Naive thymus-derived CD8-positive, alpha-beta T cell (primary cell): Measurements from ENCODE around the gene NPAS3. TPM values are rescaled to one million over a fixed set of nuclear protein-coding genes. Genes with fewer than 3 reads are reported as not detected.

Source experiments
- ATAC-seq, 2 donors: fragments of 150-1000 bp; cut with Tn5 transposase in 1 of 2; sonication (Bioruptor Pico), chemical (Tn5 transposase) in 1 of 2; 1 replicate in 1 of 2; 2 replicates in 1 of 2; pipeline ENCODE4 v1.10.0; 2021; ENCODE audit warnings: mild to moderate bottlenecking in 2 of 2, moderate library complexity in 2 of 2
- POLR2A ChIA-PET: fragments of 350-600 bp; sonication (Branson Sonifier 250); formaldehyde crosslinking; loops from one replicate; lab custom pipeline; 2021; ENCODE audit warnings: antibody characterized with exemption; lab: Charles Lee
- DNase-seq, 10 donors: peaks; one replicate each; pipeline versions ENCODE4 v3.0.0 to v3.0.0-alpha.2; 2020 to 2022
- H3K27ac Mint-ChIP-seq, 10 donors: one replicate each; pipeline ENCODE4 v1.8.0; 2020 to 2022; ENCODE audit warnings: mild to moderate bottlenecking in 10 of 10, mixed read lengths in 10 of 10, moderate library complexity in 4 of 10, inconsistent platforms in 1 of 10
- H3K27me3 Mint-ChIP-seq, 5 donors: one replicate each; pipeline ENCODE4 v1.8.0; 2021 to 2022; ENCODE audit warnings: mixed read lengths in 5 of 5
- H3K36me3 Mint-ChIP-seq, 3 donors: one replicate each; pipeline ENCODE4 v1.8.0; 2020 to 2022; ENCODE audit warnings: mixed read lengths in 3 of 3, mild to moderate bottlenecking in 2 of 3, inconsistent platforms in 1 of 3
- H3K4me1 Mint-ChIP-seq, 4 donors: one replicate each; pipeline ENCODE4 v1.8.0; 2021 to 2022; ENCODE audit warnings: mixed read lengths in 4 of 4
- H3K4me3 Mint-ChIP-seq, 10 donors: one replicate each; pipeline ENCODE4 v1.8.0; 2020 to 2022; ENCODE audit warnings: mild to moderate bottlenecking in 10 of 10, mixed read lengths in 10 of 10, moderate library complexity in 6 of 10, inconsistent platforms in 1 of 10
- H3K9me3 Mint-ChIP-seq, 9 donors: one replicate each; pipeline ENCODE4 v1.8.0; 2020 to 2022; ENCODE audit warnings: mixed read lengths in 9 of 9, mild to moderate bottlenecking in 3 of 9, inconsistent platforms in 1 of 9, moderate library complexity in 1 of 9
- polyA plus RNA-seq, 3 donors: library from polyadenylated mRNA; unstranded; fragments of 300-500 nt; fragmentation: Illumina TruSeq; gene quantifications; one replicate each; pipeline ENCODE4 v1.2.3, GENCODE V29; 2021
- total RNA-seq, 8 experiments: library from RNA in 2 of 8; stranded (reverse) in 2 of 8; gene quantifications; one replicate each; pipeline ENCODE4 v1.2.3 and lab custom pipeline; 2021 to 2026

NPAS3 gene
- total and polyA plus RNA-seq, 5 experiments from 2014 or later, result not detected

- no peak overlapping the region for H3K27ac Mint-ChIP-seq
- H3K36me3 Mint-ChIP-seq, result no peaks in the 10 kb centered on the region
- peaks cover 0 to 19% (median 7%) of the 10 kb centered on the region in 5 donors for H3K27me3 Mint-ChIP-seq
- POLR2A ChIA-PET, result no interaction called here
- H3K9me3 Mint-ChIP-seq, result peaks cover 0 to 27% (median 0%) of the 10 kb centered on the region in 9 donors
- ATAC-seq, result no peak
- no peak overlapping the region for H3K4me3 Mint-ChIP-seq
- no peak for DNase-seq
- no peaks in the 10 kb centered on the region for H3K4me1 Mint-ChIP-seq
These were observed 776.0 kb downstream of the NPAS3 start for GRCh38 chr14:33714527-33715226.

- H3K36me3 Mint-ChIP-seq, result no peaks in the 10 kb centered on the region
- DNase-seq (no peak), ATAC-seq (no peak)
- H3K4me3 Mint-ChIP-seq, result no peak overlapping the region
- H3K9me3 Mint-ChIP-seq, result peaks cover 0 to 27% (median 0%) of the 10 kb centered on the region in 9 donors
- H3K27ac Mint-ChIP-seq, result no peak overlapping the region
- no peaks in the 10 kb centered on the region for H3K4me1 Mint-ChIP-seq
- peaks cover 0 to 19% (median 7%) of the 10 kb centered on the region in 5 donors for H3K27me3 Mint-ChIP-seq
- POLR2A ChIA-PET, result no interaction called here
These were observed 776.5 kb downstream of the NPAS3 start for GRCh38 chr14:33715227-33715528.

- Mint-ChIP-seq H3K36me3 (no peaks in the 10 kb centered on the region), H3K27ac (no peak overlapping the region), H3K4me3 (no peak overlapping the region), H3K27me3 (peaks cover 0 to 22% (median 8%) of the 10 kb centered on the region in 5 donors), H3K9me3 (peaks cover 0 to 27% (median 0%) of the 10 kb centered on the region in 9 donors), H3K4me1 (no peaks in the 10 kb centered on the region)
- POLR2A ChIA-PET, result no interaction called here
- no peak for ATAC-seq
- DNase-seq, result no peak
These were observed 778.2 kb downstream of the NPAS3 start for GRCh38 chr14:33716921-33717320.

- POLR2A ChIA-PET, result no interaction called here
- H3K27me3 Mint-ChIP-seq, result peaks cover 0 to 22% (median 8%) of the 10 kb centered on the region in 5 donors
- no peaks in the 10 kb centered on the region for H3K36me3 Mint-ChIP-seq
- no peak overlapping the region for H3K4me3 Mint-ChIP-seq
- H3K9me3 Mint-ChIP-seq, result peaks cover 0 to 27% (median 0%) of the 10 kb centered on the region in 9 donors
- DNase-seq (no peak), ATAC-seq (no peak)
- H3K27ac Mint-ChIP-seq, result no peak overlapping the region
- H3K4me1 Mint-ChIP-seq, result no peaks in the 10 kb centered on the region
These were observed 779.2 kb downstream of the NPAS3 start for GRCh38 chr14:33717866-33718265.

GRCh38 chr14:33720284-33720787 is 781.7 kb downstream of the NPAS3 start:
- H3K27ac Mint-ChIP-seq, result no peak overlapping the region
- H3K9me3 Mint-ChIP-seq, result peaks cover 0 to 15% (median 0%) of the 10 kb centered on the region in 9 donors
- POLR2A ChIA-PET, result no interaction called here
- DNase-seq, result no peak
- no peak overlapping the region for H3K4me3 Mint-ChIP-seq
- peaks cover 0 to 22% (median 6%) of the 10 kb centered on the region in 5 donors for H3K27me3 Mint-ChIP-seq
- no peaks in the 10 kb centered on the region for H3K4me1 Mint-ChIP-seq
- no peaks in the 10 kb centered on the region for H3K36me3 Mint-ChIP-seq
- ATAC-seq, result no peak

- peaks cover 0 to 4% (median 0%) of the 10 kb centered on the region in 5 donors for H3K27me3 Mint-ChIP-seq
- H3K4me3 Mint-ChIP-seq, result no peak overlapping the region
- H3K4me1 Mint-ChIP-seq, result no peaks in the 10 kb centered on the region
- H3K9me3 Mint-ChIP-seq, result peaks cover 0 to 1% (median 0%) of the 10 kb centered on the region in 9 donors
- ATAC-seq (no peak), DNase-seq (no peak)
- H3K27ac Mint-ChIP-seq, result no peak overlapping the region
- POLR2A ChIA-PET, result no interaction called here
- H3K36me3 Mint-ChIP-seq, result no peaks in the 10 kb centered on the region
These were observed 788.0 kb downstream of the NPAS3 start for GRCh38 chr14:33726685-33727084.

- POLR2A ChIA-PET, result no interaction called here
- no peak for DNase-seq
- Mint-ChIP-seq H3K4me3 (no peak overlapping the region), H3K27me3 (peaks cover 0 to 4% (median 1%) of the 10 kb centered on the region in 5 donors), H3K4me1 (no peaks in the 10 kb centered on the region), H3K27ac (no peak overlapping the region), H3K36me3 (no peaks in the 10 kb centered on the region), H3K9me3 (peaks cover 0 to 1% (median 0%) of the 10 kb centered on the region in 9 donors)
- ATAC-seq, result no peak
These were observed 788.9 kb downstream of the NPAS3 start for GRCh38 chr14:33727606-33728005.

GRCh38 chr14:33728010-33728498 is 789.4 kb downstream of the NPAS3 start:
- ATAC-seq (no peak), DNase-seq (no peak)
- Mint-ChIP-seq H3K9me3 (peaks cover 0 to 1% (median 0%) of the 10 kb centered on the region in 9 donors), H3K4me3 (no peak overlapping the region), H3K27ac (no peak overlapping the region), H3K36me3 (no peaks in the 10 kb centered on the region), H3K27me3 (peaks cover 0 to 4% (median 1%) of the 10 kb centered on the region in 5 donors), H3K4me1 (no peaks in the 10 kb centered on the region)
- POLR2A ChIA-PET, result no interaction called here

GRCh38 chr14:33730156-33730555 is 791.5 kb downstream of the NPAS3 start:
- DNase-seq (no peak), ATAC-seq (no peak)
- POLR2A ChIA-PET, result no interaction called here
- Mint-ChIP-seq H3K4me3 (no peak overlapping the region), H3K36me3 (no peaks in the 10 kb centered on the region), H3K27me3 (peaks cover 0 to 3% (median 1%) of the 10 kb centered on the region in 5 donors), H3K4me1 (no peaks in the 10 kb centered on the region), H3K27ac (no peak overlapping the region), H3K9me3 (no peaks in the 10 kb centered on the region)

GRCh38 chr14:33732175-33732574 is 793.5 kb downstream of the NPAS3 start:
- Mint-ChIP-seq H3K4me1 (no peaks in the 10 kb centered on the region), H3K36me3 (no peaks in the 10 kb centered on the region), H3K4me3 (no peak overlapping the region), H3K9me3 (no peaks in the 10 kb centered on the region), H3K27me3 (peaks cover 0 to 6% (median 1%) of the 10 kb centered on the region in 5 donors), H3K27ac (no peak overlapping the region)
- DNase-seq, result no peak
- POLR2A ChIA-PET, result no interaction called here
- no peak for ATAC-seq

- POLR2A ChIA-PET, result no interaction called here
- no peak overlapping the region for H3K4me3 Mint-ChIP-seq
- H3K9me3 Mint-ChIP-seq, result no peaks in the 10 kb centered on the region
- H3K27ac Mint-ChIP-seq, result no peak overlapping the region
- DNase-seq, result no peak
- ATAC-seq, result no peak
- peaks cover 0 to 14% (median 0%) of the 10 kb centered on the region in 5 donors for H3K27me3 Mint-ChIP-seq
- H3K36me3 Mint-ChIP-seq, result no peaks in the 10 kb centered on the region
- H3K4me1 Mint-ChIP-seq, result no peaks in the 10 kb centered on the region
These were observed 794.6 kb downstream of the NPAS3 start for GRCh38 chr14:33733310-33733709.

GRCh38 chr14:33733721-33734120 is 795.0 kb downstream of the NPAS3 start:
- DNase-seq, result no peak
- peaks cover 0 to 14% (median 0%) of the 10 kb centered on the region in 5 donors for H3K27me3 Mint-ChIP-seq
- no peak overlapping the region for H3K4me3 Mint-ChIP-seq
- H3K4me1 Mint-ChIP-seq, result no peaks in the 10 kb centered on the region
- no peaks in the 10 kb centered on the region for H3K9me3 Mint-ChIP-seq
- POLR2A ChIA-PET, result no interaction called here
- ATAC-seq, result no peak
- H3K27ac Mint-ChIP-seq, result no peak overlapping the region
- no peaks in the 10 kb centered on the region for H3K36me3 Mint-ChIP-seq

- Mint-ChIP-seq H3K27me3 (peaks cover 0 to 14% (median 0%) of the 10 kb centered on the region in 5 donors), H3K36me3 (no peaks in the 10 kb centered on the region), H3K4me3 (no peak overlapping the region), H3K9me3 (no peaks in the 10 kb centered on the region), H3K27ac (no peak overlapping the region), H3K4me1 (no peaks in the 10 kb centered on the region)
- ATAC-seq, result no peak
- no peak for DNase-seq
- POLR2A ChIA-PET, result no interaction called here
These were observed 795.7 kb downstream of the NPAS3 start for GRCh38 chr14:33734387-33734786.
